ENCODE data around the gene NLRP1.

NLRP1 gene

DNA sequence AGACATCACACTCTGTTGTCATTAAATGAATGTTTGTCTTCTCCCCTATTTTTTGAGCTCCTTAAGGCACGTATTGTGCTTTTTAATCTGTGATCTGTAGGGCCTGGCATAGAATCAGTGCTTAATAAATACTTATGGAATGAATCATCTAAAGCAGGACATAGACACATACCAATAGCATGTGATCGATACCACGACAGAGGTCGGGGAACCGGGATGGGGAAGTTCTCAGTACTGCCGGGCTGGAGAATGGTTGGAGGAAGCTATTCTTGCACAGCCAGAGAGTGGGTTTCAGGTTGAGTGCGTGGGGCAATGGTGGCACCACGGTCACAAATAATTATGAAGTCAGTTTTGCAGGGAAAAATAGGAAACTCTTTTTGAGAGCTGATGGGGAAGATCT, 26.8 kb downstream of the NLRP1 start:
- no peak for DNase-seq (ENCODE audit: low read depth)

- DNase-seq (ENCODE audit: low read depth) = no peak
Observed at GRCh38 chr17:5555254-5555653, 29.1 kb downstream of the NLRP1 start.

DNA sequence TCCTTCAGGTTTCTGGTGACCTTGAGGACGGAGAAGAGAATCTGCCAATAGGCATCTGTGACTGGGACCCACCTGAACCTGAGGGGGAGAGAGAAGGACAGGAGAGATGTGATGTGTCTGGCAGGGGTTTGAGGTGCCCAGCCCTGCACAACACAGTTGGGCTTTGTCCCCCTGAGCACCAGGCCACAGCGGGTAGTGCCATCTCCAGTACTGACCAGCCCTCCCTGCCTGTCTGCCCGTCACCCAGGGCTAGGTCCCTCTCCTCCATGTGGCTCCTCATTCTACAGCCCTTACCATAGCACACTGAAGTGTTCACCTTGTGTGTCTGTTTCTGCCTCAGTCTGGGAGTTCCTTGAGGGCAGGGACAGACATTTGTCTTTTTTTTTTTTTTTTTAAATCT, 30.8 kb downstream of the NLRP1 start:
- no peak for DNase-seq (ENCODE audit: low read depth)

GRCh38 chr17:5552841-5553240, 31.5 kb downstream of the NLRP1 start:
- DNase-seq (ENCODE audit: low read depth) = no peak

DNA sequence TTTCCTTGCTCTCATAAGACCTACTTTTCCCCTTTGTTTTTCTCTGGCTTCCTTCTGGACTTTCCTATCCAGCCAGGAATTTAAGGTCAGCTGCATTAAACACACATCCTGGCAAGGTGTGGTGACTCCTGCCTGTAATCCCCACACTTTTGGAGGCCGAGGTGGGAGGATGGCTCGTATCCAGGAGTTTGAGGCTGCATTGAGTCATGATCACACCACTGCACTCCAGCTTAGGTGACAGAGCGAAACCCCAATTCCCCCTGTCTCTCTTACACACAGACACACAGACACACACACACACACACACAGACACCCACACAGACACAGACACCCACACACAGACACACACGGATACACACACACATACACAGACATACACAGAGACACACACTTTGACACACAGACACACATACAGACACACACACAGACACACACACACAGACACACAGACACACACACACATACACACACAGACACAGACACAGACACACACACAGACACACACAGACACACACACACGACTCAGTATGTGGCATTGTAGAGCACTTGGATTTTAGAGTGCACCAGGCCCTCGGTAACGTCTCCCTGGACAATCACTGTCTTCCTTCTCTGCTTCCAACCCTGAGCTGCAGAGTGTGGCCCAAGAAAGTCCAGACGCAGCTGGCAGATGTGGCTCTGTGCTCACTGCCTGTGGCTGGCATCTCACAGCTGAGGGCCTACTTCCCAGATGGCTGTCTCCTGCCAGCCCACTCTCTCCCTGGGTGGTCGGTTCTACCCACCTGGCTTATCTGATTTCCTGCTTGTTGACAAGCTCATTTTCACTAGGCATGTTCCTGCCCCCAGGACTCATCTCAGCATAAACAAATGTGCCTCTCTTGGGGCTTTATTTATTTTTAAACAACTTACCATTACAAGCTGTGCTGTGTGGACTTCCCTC, 39.0 kb downstream of the NLRP1 start:
- no peak for DNase-seq (ENCODE audit: low read depth)

- no peak for DNase-seq (ENCODE audit: low read depth)
Observed at GRCh38 chr17:5544115-5544514, 40.2 kb downstream of the NLRP1 start.

DNA sequence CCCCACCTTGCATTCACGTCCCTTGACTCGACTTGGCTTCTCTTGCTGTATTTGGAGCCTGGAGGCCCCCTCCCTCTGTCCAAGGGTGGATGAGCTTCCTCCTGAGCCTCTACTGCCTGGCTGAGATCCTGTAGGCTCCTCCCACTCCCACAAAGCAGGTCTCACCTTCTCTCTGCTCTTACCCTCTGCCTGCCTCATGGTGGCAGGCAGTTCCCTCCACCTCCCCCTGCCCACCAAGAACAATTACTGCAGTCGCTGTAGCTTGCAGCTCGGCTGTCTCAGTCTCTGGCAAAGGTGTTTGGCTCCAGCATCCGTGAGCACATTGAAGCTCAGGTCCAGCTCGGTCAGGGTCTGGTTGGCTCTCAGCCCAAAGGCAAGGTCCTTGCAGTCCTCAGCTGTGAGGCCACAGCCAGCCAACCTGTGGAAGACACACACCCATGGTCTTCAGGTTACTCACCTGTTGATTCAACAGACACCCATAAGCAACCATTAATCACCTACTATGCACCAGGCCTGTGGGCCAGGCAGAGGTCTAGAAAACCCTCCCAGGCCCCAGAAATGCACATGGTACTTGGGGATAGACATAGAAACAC, 42.6 kb downstream of the NLRP1 start:
- DNase-seq (ENCODE audit: low read depth) = no peak

DNA sequence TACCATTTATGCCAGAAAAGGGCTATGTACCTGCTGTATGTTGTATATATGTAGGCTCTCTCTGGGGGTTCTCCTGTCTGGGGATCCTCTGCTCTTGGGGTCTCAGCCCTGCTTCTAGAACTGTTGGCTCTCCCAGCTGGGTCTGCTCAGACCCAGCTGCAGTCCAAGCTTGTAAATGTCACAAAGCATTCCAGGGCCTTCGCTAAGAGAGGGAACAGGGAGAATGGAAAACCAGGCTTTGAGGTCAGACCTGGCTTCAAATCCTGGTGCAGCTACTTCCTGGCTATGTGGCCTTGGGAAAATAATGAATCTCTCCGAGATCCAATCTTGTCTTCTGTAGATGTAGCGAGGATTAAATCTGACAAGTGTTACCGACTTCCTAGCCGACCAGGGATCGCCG, 44.0 kb downstream of the NLRP1 start:
- DNase-seq (ENCODE audit: low read depth) = no peak

GRCh38 chr17:5539286-5539685, 45.0 kb downstream of the NLRP1 start:
- no peak for DNase-seq (ENCODE audit: low read depth)

GRCh38 chr17:5536866-5537650, 47.3 kb downstream of the NLRP1 start:
- DNase-seq (ENCODE audit: low read depth) = no peak

- DNase-seq (ENCODE audit: low read depth) = no peak
Observed at GRCh38 chr17:5535436-5535835, 48.9 kb downstream of the NLRP1 start.

DNA sequence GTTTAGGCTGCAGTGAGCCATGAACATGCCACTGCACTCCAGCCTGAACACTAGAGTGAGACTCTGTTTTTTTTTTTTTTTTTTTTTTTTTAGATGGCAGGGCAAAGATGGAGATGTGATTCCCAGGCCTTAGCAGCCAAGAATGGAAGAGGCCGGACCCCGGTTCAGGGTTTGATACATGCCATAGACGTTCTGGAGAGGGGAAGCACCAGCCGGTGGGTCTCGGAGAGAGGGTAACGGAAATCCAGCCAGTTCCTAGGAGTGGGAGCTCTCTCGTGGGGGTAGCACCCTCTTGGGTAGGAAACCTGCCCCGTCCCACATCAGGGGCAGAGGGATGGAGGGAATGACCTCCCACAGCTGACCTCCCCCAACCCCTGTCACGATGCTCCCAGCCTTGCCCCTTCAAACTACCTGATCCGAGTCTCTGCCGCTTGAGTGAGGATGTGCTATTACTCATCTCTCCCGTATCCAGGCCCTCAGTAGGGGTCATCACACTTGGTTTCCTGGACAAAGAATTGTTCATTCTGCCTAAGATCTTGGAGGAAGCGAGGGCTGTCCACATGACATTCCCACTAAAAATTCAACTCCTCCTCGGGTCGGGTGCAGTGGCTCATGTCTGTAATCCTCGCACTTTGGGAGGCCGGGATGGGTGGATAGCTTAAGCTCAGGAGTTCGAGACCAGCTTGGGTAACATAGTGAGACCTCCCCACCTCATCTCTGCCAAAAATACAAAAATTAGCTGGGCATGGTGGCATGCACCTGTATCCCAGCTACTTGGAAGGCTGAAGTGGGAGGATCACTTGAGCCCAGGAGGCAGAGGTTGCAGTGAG, 50.6 kb downstream of the NLRP1 start:
- no peak for DNase-seq (ENCODE audit: low read depth)

- DNase-seq (ENCODE audit: low read depth) = no peak
Observed at GRCh38 chr17:5532581-5532980, 51.7 kb downstream of the NLRP1 start.

GRCh38 chr17:5531085-5531418, 53.3 kb downstream of the NLRP1 start:
- no peak for DNase-seq (ENCODE audit: low read depth)

GRCh38 chr17:5530265-5531084, 53.8 kb downstream of the NLRP1 start:
- DNase-seq (ENCODE audit: low read depth) = no peak

DNA sequence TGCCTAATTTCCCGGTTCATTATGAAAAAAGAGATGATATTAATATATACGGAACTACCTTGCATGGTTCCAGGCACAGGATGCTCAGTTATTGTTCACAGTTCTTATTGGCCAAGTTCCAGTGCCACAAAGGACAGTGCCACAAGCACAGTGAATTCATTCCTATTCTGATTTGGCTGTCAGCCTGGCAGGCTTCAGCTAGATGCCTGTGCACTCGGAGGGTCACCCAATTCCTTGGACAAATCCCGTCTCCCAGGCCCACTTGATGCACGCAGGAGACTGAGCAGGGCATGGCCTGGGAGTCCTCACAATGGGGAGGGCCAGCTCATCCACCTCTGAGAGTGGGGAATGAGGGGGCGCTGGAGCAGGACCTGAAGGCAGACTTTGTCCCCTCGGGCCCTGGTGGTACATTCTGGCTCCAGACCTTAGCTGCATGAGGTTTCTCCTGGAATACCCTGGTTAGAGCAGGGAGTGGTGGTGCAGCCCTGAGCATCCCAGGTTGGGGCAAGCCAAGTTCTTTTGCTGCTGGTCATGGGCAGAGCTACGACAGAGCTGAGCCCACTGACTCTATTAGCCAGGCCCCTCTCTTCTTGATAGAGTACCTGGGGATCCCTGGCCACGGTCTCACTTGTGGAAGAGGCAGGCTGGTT, 56.6 kb downstream of the NLRP1 start:
- DNase-seq (ENCODE audit: low read depth) = no peak

DNA sequence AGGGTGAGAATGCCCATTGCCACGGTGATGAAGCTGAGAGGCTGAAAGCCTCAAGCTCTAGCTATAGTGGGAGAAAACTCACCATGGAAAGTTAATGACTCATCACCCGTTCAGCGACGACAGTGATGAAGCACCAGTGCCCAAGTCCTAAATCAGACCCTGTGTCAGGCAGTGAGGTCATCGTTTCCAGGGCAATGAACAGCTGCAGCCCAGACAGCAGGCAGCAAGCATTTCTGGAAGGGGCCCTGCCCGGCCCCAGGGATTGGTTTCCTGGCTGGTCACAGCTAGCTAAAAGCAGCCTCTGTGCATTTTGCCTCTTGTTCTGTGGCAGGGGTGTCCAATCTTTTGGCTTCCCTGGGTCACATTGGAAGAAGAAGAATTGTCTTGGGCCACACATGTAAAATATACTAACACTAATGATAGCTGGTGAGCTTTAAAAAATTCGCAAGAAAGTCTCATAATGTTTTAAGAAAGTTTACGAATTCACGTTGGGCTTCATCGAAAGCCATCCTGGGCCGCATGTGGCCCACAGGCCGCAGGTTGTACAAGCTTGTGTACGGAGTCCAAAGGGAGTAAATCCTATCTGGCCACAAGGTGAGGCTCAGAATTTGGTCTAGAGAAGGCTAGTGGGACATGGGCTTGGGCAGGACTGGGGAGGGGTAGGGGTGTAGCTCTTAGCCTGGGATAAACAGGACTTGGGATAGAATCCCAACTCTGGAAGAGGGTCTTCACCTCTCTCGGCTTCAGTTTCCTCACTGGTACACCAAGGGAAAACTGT, 57.3 kb downstream of the NLRP1 start:
- no peak for DNase-seq (ENCODE audit: low read depth)

DNA sequence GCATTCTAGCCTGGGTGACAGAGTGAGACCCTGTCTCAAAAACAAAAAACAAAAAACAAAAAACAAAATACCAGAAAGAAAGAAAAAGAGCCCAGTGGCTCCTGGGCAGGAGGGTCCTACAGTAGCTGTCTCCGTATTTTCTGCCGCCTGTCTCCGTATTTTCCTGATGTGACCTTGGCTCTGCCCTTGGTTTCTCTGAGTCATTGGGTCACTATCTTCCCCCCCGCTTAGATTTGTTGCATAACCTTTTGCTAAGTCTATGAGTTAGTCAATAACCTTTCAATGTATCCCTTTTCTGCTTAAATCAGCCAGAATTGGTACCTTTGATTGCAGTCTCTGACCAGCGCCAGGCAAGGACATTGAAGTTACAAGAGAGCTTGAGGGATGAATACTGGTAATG, 61.1 kb downstream of the NLRP1 start:
- no peak for DNase-seq (ENCODE audit: low read depth)

GRCh38 chr17:5522476-5522875, 61.8 kb downstream of the NLRP1 start:
- DNase-seq (ENCODE audit: low read depth) = no peak

Data from activated T-helper 1 cell treated with Interleukin-2 at 50 U/mL for 16 hours (primary cell).